ENCODE data around the gene MRPS34. TPM values are rescaled to one million over a fixed set of nuclear protein-coding genes. Genes with fewer than 3 reads are reported as not detected.

MRPS34 gene
- total and polyA plus RNA-seq, 9 of the 15 experiments (the other 6 are each of a cell fraction or from before 2014, with no cell fraction given), result 5.2 to 334 (median 92.8) TPM

GRCh38 chr16:1821861-1822611 is 49.1 kb upstream of the MRPS34 start:
- Histone ChIP-seq H3K27ac (ENCODE audit: extremely low read depth, low read depth, low read length) (no peak overlapping the region), H3K36me3 (ENCODE audit: control insufficient read depth, insufficient read depth, low read length) (no peaks in the 10 kb centered on the region; the same call in 2 of the 3 replicates), H2AFZ (ENCODE audit: low read depth, low read length) (no peak overlapping the region), H3K4me3 (no peak overlapping the region), H4K20me1 (replicated peaks; ENCODE audit: control insufficient read depth, insufficient read depth, low read length) (no peaks in the 10 kb centered on the region), H3K27me3 (ENCODE audit: control insufficient read depth in 2 of 2, insufficient read depth in 2 of 2, low read length in 2 of 2) (no peaks in the 10 kb centered on the region), H3K4me2 (ENCODE audit: insufficient read depth, low read length) (no peak overlapping the region), H3K79me2 (ENCODE audit: control insufficient read depth, insufficient read depth, low read length) (peaks cover 4% of the 10 kb centered on the region; the same call in 2 of the 3 replicates), H3K4me1 (replicated peaks in 1 of 2; ENCODE audit: control insufficient read depth in 2 of 2, insufficient read depth in 2 of 2, low read length in 2 of 2) (peaks cover 3 to 59% of the 10 kb centered on the region in 2 experiments; a peak in 3 of 5 replicates), H3K9me1 (ENCODE audit: control insufficient read depth, insufficient read depth, low read length) (no peaks in the 10 kb centered on the region), H3K9ac (ENCODE audit: insufficient read depth in 1 of 2, low read depth in 2 of 2, low read length in 2 of 2) (no peak overlapping the region), H3K9me3 (replicated peaks; ENCODE audit: control insufficient read depth, insufficient read depth, low read depth, low read length) (no peaks in the 10 kb centered on the region)
- no peak for ATAC-seq
- ChIA-PET CTCF (ENCODE audit: low intra/inter-chr PET ratio) (no interaction called here), POLR2A (no interaction called here)
- no TSS peak for BruUV-seq (replicated peaks)
- 85% methylated on average over 21 of the region's 24 CpGs for WGBS (ENCODE audit: insufficient coverage, low coverage, missing lambda C conversion rate)
- no peak for DNase-seq (ENCODE audit: extremely low read depth in 1 of 4, low spot score in 3 of 4)
- in situ Hi-C loops (cut with MboI), result no loop called here
- intact Hi-C loops (cut with micrococcal nuclease), result no loop called here
- no peak for FAIRE-seq
- TF ChIP-seq NCOR1 (IDR thresholded peaks at IDR 0.05), result no peak
- TF ChIP-seq C11orf30 (IDR thresholded peaks at IDR 0.05; ENCODE audit: low read depth), result no peak
- TF ChIP-seq PBX2 (CRISPR knock-in tag; IDR thresholded peaks at IDR 0.05; ENCODE audit: low read depth), result no peak
- TF ChIP-seq PBX2 (tag; conservative IDR thresholded peaks at IDR 0.05; ENCODE audit: low read depth), result no peak
- no peak for TF ChIP-seq ZNF766 (CRISPR knock-in tag; conservative IDR thresholded peaks at IDR 0.05)
- no peak for TF ChIP-seq ZNF354B (CRISPR knock-in tag; IDR thresholded peaks at IDR 0.05)
- TF ChIP-seq BCOR (IDR thresholded peaks at IDR 0.05), result no peak
- no peak for TF ChIP-seq ZBTB8A (IDR thresholded peaks at IDR 0.05; ENCODE audit: partially characterized antibody)
- TF ChIP-seq ZNF174 (CRISPR knock-in tag; IDR thresholded peaks at IDR 0.05), result no peak
- TF ChIP-seq, protein P1, sequence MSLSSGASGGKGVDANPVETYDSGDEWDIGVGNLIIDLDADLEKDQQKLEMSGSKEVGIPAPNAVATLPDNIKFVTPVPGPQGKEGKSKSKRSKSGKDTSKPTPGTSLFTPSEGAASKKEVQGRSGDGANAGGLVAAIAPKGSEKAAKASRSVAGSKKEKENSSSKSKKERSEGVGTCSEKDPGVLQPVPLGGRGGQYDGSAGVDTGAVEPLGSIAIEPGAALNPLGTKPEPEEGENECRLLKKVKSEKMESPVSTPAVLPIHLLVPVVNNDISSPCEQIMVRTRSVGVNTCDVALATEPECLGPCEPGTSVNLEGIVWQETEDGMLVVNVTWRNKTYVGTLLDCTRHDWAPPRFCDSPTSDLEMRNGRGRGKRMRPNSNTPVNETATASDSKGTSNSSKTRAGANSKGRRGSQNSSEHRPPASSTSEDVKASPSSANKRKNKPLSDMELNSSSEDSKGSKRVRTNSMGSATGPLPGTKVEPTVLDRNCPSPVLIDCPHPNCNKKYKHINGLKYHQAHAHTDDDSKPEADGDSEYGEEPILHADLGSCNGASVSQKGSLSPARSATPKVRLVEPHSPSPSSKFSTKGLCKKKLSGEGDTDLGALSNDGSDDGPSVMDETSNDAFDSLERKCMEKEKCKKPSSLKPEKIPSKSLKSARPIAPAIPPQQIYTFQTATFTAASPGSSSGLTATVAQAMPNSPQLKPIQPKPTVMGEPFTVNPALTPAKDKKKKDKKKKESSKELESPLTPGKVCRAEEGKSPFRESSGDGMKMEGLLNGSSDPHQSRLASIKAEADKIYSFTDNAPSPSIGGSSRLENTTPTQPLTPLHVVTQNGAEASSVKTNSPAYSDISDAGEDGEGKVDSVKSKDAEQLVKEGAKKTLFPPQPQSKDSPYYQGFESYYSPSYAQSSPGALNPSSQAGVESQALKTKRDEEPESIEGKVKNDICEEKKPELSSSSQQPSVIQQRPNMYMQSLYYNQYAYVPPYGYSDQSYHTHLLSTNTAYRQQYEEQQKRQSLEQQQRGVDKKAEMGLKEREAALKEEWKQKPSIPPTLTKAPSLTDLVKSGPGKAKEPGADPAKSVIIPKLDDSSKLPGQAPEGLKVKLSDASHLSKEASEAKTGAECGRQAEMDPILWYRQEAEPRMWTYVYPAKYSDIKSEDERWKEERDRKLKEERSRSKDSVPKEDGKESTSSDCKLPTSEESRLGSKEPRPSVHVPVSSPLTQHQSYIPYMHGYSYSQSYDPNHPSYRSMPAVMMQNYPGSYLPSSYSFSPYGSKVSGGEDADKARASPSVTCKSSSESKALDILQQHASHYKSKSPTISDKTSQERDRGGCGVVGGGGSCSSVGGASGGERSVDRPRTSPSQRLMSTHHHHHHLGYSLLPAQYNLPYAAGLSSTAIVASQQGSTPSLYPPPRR (CRISPR knock-in tag; IDR thresholded peaks at IDR 0.05; ENCODE audit: borderline replicate concordance), result no peak
- TF ChIP-seq, protein P2, sequence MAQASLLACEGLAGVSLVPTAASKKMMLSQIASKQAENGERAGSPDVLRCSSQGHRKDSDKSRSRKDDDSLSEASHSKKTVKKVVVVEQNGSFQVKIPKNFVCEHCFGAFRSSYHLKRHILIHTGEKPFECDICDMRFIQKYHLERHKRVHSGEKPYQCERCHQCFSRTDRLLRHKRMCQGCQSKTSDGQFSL (CRISPR knock-in tag; IDR thresholded peaks at IDR 0.05), result no peak
- TF ChIP-seq, protein P2 (tag; IDR thresholded peaks at IDR 0.05), result no peak
- no peak for TF ChIP-seq POLR3A (IDR thresholded peaks at IDR 0.05; ENCODE audit: borderline replicate concordance, extremely low read depth, insufficient read depth, insufficient read length)
- no peak for TF ChIP-seq GATAD2A (IDR thresholded peaks at IDR 0.05)
- no peak for TF ChIP-seq U2AF2 (optimal IDR thresholded peaks at IDR 0.05; ENCODE audit: low read depth, low read length)
